NCI-H1092 treated with DMSO at 0.1 percent for 48 hours (cell line): ENCODE measurements around the gene SLC13A2.

ENCODE experiments used
- DNase-seq: peaks from one replicate; lab custom pipeline; 2025; lab: John Stamatoyannopoulos, UW

The SLC13A2 gene

DNA sequence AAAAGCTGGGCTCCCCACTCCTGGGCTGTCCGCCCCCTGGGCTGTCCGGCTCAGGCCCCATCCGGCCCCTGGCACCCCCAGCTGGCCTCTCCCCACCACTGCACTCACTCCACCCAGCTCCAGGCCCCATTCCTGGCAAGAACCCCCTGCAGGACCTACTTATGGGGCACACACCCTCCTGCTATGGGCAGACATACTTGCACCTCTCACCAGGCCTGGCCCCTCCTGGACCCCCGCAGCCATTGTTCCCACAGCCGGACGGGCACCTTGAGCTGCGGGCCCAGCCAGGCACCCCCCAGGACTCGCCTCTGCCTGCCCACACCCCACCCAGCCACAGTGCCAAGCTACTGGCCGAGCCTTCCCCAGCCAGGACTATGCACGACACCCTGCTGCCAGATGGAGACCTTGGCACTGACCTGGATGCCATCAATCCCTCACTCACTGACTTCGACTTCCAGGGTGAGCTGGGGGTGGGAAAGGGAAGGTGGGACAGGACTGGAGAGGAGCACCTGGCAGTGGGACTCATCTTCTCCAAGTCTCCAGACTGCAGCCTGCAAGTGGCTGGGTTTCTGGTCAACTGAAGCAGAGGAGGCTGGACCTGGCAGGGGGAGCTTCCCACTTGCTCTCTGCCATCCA, 61.4 kb downstream of the SLC13A2 start:
- no peak for DNase-seq

DNA sequence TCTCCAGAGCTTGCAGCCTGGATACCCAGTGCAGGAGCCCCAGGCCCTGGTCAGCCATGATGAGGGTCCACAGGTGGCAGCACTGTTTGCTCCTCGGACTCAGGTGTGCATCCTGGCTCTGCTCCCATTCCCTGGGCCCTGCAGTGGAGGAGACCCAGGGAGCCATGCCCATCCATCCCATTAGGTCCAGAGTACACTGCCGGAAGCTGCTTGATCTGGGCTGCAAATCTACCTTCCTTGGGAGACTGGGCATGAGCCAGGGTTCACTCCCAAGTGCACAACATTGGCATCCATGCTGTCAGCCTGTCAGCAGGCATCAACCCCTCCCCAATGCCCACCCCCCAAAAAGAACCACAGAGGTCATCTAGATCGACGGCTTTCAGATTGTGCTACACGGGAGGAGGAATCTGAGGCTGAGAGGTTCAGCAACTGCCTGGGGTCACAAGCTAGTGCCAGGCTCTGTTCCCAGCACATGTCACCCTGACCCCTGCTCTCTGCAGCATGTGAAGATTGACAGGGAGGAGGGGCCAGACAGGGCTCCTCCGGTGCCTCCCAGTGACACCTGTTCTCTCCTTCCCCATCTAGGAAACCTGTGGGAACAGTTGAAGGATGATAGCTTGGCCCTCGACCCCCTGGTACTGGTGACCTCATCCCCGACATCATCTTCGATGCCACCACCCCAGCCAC, 63.2 kb downstream of the SLC13A2 start:
- DNase-seq = no peak

DNA sequence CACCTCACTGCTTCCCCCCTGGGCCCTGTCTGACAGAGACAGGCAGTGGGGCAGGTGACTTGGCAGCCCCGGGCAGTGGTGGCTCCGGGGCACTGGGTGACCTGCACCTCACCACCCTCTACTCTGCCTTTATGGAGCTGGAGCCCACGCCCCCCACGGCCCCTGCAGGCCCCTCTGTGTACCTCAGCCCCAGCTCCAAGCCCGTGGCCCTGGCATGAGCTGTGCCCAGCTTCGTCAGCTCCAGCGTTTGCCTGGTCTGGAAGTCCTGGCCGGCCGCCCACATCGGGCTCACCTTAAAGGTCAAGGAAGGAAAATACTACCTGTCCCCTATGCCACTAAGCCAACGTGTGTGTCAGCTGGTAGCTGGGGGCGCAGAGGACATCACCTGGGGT, 63.8 kb downstream of the SLC13A2 start:
- no peak for DNase-seq

DNA sequence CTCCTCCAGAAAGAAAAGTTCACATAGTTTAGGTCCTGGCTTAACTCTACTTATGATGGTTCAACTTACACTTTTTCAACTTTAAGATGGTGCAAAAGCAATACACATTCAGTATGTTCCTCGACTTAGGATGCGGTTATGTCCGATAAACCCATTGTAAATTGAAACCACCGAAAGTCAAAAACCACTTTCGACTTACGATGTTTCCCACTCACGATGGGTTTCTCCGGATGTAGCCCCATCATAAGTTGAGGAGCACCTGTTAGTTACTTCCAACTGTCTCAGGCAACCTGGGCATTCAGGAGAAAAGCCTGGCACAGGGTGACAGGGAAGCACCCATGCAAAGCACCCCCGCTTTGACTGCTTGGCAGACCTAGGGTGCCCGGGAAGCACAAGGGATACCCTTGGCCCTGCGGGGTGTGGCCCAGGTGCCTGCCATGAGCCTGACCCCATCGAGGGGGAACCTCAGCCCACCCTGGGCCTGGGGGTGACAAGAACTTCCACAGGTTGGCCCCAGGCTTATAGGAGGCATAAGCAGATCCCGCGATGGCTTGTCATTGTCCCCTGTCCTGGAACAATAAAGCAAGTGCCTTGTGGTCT, 65.0 kb downstream of the SLC13A2 start:
- no peak for DNase-seq

DNA sequence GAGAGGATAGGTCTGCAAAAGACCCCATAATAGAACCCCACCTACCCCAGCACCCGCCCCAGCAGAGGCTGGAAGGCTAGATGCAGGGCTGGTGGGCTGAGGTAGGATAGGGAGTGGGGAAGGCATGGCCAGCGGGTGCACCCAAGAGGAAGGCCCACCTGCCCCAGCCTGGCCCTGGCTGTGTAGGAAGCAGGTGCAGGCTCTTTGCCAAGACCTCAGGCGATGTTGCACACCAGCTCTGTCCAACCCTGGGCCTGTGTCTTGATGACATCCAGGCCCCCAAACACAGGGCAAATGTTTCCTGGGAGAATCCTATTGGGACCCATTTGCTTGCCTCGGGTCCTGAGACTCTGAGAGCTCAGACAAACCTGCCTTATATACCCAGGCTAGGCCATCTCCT, 66.8 kb downstream of the SLC13A2 start:
- DNase-seq = no peak

DNA sequence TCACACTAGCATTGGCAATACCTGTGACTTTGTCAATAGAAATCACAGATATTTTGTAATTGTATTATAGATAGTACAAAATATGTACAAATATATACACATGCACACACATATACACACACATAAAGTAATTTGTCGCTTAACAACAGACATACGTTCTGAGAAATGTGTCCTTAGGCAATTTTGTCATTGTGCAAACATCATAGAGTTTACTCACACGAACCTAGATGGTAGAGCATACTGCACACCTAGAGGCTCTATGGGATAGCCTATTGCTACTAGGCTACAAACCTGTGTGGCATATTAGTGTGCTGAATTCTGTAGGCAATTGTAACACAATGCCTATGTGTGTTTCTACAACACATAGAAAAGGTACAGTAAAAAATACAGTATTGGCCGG, 68.0 kb downstream of the SLC13A2 start:
- DNase-seq = no peak

DNA sequence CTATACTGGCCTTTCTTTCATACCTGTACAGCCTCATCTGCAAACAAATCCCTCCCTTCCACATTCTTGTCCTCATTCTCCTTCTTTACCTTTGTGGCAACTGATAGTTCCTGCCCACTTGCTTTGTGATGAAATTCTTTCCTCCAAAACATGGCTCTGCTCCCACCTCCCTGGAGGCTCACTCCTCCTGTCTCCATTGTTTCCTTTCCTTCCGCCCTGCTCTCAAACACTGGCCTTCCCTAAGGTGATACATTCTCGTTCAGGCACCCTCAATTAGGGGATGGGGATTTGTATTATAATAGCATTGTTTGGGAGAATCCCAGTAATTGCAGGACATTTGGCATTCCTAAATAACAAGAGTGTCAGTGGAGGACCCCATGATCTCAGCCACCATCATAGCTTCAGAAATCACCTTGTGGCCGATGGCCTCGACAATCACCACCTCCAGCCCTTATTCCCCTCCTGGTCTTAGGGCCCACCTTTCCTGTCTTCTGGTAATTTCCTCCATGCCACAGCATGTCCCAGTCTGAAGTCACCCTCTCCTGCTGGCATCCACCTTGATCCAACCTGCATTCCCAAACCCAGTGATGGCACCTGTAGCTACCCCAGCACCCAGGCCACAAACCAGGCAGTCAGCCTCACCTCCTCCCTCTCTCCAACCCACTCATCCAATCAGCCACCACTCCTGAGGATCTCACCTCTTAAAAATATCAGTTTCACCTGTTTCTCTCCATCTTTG, 71.1 kb downstream of the SLC13A2 start:
- no peak for DNase-seq

DNA sequence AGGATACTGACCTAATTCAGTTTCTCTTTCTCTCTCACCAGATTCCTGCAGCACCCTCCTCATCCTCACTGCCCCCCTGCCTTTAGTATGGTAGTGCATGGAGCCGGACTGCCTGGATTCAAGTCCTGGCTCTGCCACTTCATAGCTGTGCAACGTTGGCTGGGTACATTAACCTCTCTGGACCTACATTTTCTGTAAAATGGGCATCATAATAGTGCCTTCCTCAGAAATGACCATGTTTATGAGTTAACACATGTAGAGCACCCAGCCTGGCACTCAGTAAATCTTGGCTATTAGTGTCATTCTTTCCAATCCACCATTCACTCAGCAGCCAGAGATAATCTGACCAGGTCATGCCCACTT, 71.7 kb downstream of the SLC13A2 start:
- DNase-seq = no peak

DNA sequence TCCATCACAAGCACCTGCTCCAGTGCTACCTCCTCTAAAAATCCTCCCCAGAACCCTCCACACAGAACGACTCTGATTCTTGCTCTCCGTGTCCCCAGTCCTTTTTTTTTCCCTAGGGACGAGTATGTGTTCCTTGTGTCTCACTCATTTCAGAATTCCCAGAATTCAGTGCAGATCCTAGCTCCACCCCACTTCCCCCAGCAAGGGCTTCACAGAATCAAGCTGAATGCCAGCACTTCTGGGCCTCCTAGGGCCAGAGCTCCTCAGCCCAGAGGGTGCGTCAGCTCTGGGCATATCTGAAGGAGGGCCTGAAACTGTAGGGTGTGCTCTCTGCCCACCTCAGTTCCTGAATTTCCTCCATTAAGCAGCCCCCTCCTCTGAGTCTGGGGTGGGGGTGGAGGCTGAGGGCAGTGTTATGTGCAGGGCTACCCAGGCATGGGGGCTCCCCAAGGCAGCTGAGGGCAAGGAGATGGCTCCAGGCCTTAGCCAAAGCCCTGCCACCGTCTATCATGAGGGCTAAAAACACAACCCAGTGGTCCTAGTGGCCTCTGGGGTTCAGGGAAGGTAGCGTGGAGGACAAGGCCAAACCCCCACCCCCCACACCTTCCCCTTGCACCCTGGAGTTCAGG, 72.5 kb downstream of the SLC13A2 start:
- no peak for DNase-seq

DNA sequence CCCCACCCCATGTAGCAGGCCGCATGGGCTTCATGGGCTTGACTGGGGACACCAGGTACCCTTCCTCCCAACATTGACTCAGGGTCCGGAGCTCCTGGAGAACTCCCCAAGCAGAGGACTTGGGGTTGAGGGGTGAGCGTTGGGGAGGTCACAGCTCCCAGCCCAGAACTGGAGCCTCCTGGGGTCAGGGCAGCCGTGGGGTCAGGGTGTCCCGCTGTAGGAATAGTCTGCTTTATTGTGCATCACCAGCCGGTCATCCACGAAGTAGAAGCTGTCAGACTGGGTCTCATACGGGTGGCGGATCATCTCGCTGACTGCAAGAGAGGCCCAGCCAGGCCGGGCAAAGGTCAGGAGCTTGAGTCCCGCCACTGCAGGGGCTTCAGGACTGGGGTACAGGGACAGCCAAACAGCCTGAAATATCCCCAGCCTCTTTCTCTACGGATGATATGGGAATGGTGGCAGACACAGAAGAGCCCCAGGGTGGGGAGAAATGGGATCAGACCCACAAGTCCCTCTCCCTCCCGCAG, 73.7 kb downstream of the SLC13A2 start:
- no peak for DNase-seq
